Measurements from ENCODE around the gene EZR. TPM values are rescaled to one million over a fixed set of nuclear protein-coding genes. Genes with fewer than 3 reads are reported as not detected.

The EZR gene
- total RNA-seq, 1 experiment from 2014 or later, result 263 TPM

DNA sequence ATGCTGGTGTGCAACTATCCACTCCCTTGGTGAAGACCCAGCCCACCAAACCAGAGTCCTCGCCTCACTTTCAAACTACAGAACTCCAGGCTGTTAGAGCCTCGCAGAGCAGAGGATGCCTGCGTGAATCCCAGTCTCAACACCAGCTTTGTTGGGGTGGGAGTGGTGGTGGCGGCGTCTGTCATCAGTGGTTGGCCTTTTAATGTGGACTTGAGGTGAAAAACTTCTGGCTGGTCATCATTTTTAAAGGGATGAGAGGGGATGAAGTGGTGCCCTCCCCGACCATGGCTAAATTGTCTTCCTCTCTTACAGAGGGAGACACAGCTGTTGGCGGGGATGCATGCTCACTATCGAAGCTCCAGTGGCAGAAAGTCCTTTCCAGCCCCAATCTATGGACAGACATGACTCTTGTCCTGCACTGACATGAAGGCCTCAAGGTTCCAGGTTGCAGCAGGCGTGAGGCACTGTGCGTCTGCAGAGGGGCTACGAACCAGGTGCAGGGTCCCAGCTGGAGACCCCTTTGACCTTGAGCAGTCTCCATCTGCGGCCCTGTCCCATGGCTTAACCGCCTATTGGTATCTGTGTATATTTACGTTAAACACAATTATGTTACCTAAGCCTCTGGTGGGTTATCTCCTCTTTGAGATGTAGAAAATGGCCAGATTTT, 54.9 kb downstream of the EZR start:
- POLR2A ChIA-PET, result no interaction called here

DNA sequence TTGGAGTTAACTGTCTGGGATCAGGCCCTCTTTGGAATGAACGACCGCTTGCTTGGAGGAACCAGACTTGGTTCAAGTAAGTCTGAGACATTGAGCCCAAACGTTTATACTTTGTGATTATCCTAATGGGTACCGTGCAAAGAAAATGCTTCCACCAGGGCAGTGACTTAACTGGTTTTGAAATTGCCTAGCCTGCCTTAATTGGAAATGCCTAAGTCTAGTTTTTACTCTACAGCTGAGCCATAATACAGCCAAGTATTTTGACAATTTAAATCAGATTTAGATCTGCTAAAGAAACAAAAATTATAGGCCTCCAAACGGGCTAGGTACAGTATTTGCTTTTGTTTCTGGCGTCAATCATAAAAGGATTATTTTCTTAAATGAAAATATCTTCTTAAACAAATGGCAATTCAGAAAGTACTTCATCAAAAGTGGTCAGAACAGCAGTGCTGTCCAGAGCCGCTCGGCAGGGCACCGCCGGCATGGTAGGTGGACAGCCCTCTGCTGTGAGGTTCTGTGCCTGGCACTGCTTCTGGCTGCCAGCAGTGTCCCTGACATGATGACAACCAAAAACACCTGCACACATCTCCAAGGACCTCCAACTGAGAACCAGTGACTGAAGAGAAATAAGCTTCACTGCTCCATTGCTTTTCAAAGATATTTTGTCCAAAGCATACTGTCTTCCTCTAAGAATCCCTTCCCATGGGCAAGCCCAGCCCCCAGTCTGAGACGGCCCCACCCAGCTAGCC, 55.6 kb downstream of the EZR start:
- POLR2A ChIA-PET, result interaction anchor here (0.6 kb wide), 3 partner anchors 16 to 136 kb away, joined by 3 read pairs; no protein-coding TSS in a partner anchor
- Histone ChIP-seq H3K4me3 (ENCODE audit: low read depth in 2 of 2, low read length in 2 of 2) (no peak overlapping the region), H3K4me1 (ENCODE audit: control insufficient read depth, insufficient read depth, low read length) (no peaks in the 10 kb centered on the region), H3K9me3 (ENCODE audit: control insufficient read depth, insufficient read depth, low read depth, low read length) (no peaks in the 10 kb centered on the region), H3K36me3 (ENCODE audit: control insufficient read depth, insufficient read depth, low read length) (peaks cover 8% of the 10 kb centered on the region), H3K27ac (ENCODE audit: low read length) (no peak overlapping the region), H3K27me3 (ENCODE audit: control insufficient read depth, insufficient read depth, low read length) (no peaks in the 10 kb centered on the region)
- DNase-seq (ENCODE audit: low read depth, low spot score) (no peak), ATAC-seq (no peak)
- intact Hi-C loops (cut with micrococcal nuclease; ENCODE audit: unreplicated experiment) (no loop called here), in situ Hi-C loops (cut with HindIII; ENCODE audit: low pct_unique_long_range_greater_than_20kb, low sequenced_read_pairs) (no loop called here)
- TF ChIP-seq, protein P1, sequence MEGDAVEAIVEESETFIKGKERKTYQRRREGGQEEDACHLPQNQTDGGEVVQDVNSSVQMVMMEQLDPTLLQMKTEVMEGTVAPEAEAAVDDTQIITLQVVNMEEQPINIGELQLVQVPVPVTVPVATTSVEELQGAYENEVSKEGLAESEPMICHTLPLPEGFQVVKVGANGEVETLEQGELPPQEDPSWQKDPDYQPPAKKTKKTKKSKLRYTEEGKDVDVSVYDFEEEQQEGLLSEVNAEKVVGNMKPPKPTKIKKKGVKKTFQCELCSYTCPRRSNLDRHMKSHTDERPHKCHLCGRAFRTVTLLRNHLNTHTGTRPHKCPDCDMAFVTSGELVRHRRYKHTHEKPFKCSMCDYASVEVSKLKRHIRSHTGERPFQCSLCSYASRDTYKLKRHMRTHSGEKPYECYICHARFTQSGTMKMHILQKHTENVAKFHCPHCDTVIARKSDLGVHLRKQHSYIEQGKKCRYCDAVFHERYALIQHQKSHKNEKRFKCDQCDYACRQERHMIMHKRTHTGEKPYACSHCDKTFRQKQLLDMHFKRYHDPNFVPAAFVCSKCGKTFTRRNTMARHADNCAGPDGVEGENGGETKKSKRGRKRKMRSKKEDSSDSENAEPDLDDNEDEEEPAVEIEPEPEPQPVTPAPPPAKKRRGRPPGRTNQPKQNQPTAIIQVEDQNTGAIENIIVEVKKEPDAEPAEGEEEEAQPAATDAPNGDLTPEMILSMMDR (IDR thresholded peaks at IDR 0.05), result no peak
- TF ChIP-seq TCF7L2 (IDR thresholded peaks at IDR 0.05; ENCODE audit: low read depth, low read length), result no peak
- TF ChIP-seq, protein P2, sequence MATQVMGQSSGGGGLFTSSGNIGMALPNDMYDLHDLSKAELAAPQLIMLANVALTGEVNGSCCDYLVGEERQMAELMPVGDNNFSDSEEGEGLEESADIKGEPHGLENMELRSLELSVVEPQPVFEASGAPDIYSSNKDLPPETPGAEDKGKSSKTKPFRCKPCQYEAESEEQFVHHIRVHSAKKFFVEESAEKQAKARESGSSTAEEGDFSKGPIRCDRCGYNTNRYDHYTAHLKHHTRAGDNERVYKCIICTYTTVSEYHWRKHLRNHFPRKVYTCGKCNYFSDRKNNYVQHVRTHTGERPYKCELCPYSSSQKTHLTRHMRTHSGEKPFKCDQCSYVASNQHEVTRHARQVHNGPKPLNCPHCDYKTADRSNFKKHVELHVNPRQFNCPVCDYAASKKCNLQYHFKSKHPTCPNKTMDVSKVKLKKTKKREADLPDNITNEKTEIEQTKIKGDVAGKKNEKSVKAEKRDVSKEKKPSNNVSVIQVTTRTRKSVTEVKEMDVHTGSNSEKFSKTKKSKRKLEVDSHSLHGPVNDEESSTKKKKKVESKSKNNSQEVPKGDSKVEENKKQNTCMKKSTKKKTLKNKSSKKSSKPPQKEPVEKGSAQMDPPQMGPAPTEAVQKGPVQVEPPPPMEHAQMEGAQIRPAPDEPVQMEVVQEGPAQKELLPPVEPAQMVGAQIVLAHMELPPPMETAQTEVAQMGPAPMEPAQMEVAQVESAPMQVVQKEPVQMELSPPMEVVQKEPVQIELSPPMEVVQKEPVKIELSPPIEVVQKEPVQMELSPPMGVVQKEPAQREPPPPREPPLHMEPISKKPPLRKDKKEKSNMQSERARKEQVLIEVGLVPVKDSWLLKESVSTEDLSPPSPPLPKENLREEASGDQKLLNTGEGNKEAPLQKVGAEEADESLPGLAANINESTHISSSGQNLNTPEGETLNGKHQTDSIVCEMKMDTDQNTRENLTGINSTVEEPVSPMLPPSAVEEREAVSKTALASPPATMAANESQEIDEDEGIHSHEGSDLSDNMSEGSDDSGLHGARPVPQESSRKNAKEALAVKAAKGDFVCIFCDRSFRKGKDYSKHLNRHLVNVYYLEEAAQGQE (IDR thresholded peaks at IDR 0.05; ENCODE audit: insufficient read depth in 1 of 2, low read depth in 2 of 2, low read length in 1 of 2), result no peak
- TF ChIP-seq POLR2AphosphoS5 (IDR thresholded peaks at IDR 0.05; ENCODE audit: low read depth, low read length), result peak; percentile 27; the same call in 1 of the 2 replicates
- no TSS peak for BruUV-seq (replicated peaks)
- CTCF ChIA-PET, result no interaction called here

More for the DNA sequence above, 54.9 kb downstream of the EZR start:
- H3K4me1 ChIP-seq (ENCODE audit: control insufficient read depth, insufficient read depth, low read length), result no peaks in the 10 kb centered on the region
- DNase-seq (ENCODE audit: low read depth, low spot score) (no peak), ATAC-seq (peak; percentile 7; the same call in 1 of the 2 replicates)
- H3K9me3 ChIP-seq (ENCODE audit: control insufficient read depth, insufficient read depth, low read depth, low read length), result no peaks in the 10 kb centered on the region
- in situ Hi-C loops (cut with HindIII; ENCODE audit: low pct_unique_long_range_greater_than_20kb, low sequenced_read_pairs), result no loop called here
- H3K27me3 ChIP-seq (ENCODE audit: control insufficient read depth, insufficient read depth, low read length), result no peaks in the 10 kb centered on the region
- BruUV-seq (replicated peaks), result no TSS peak
- TF ChIP-seq, protein P1 (IDR thresholded peaks at IDR 0.05), result no peak
- TF ChIP-seq POLR2AphosphoS5 (IDR thresholded peaks at IDR 0.05; ENCODE audit: low read depth, low read length) (no peak; the same call in none of the 2 replicates), TCF7L2 (IDR thresholded peaks at IDR 0.05; ENCODE audit: low read depth, low read length) (no peak), SIN3A (IDR thresholded peaks at IDR 0.05; ENCODE audit: borderline replicate concordance, insufficient read depth, low read depth, low read length) (no peak)
- no peak overlapping the region for H3K27ac ChIP-seq (ENCODE audit: low read length)
- H3K36me3 ChIP-seq (ENCODE audit: control insufficient read depth, insufficient read depth, low read length), result peaks cover 13% of the 10 kb centered on the region
- H3K4me3 ChIP-seq (ENCODE audit: low read depth in 2 of 2, low read length in 2 of 2), result no peak overlapping the region
- CTCF ChIA-PET, result no interaction called here
- intact Hi-C loops (cut with micrococcal nuclease; ENCODE audit: unreplicated experiment), result no loop called here
